ENCODE measurements around the gene PUS1.

PUS1 gene

GRCh38 chr12:131986910-131987309 lies 57.8 kb downstream of the PUS1 start:
- no peak overlapping the region for H3K4me3 ChIP-seq (ENCODE audit: low read depth, low read length)
- no peak for TF ChIP-seq CTCF (IDR thresholded peaks at IDR 0.05; ENCODE audit: low read depth, low read length, missing control alignments)
- no peak for DNase-seq (ENCODE audit: low read depth)
- in situ Hi-C loops (cut with HindIII; ENCODE audit: low sequenced_read_pairs) = loop anchor here (5.0 kb wide), 1 partner anchor 100 kb away; no protein-coding TSS in a partner anchor

GRCh38 chr12:131987552-131987951 lies 58.5 kb downstream of the PUS1 start:
- no peak for TF ChIP-seq CTCF (IDR thresholded peaks at IDR 0.05; ENCODE audit: low read depth, low read length, missing control alignments)
- in situ Hi-C loops (cut with HindIII; ENCODE audit: low sequenced_read_pairs) = loop anchor here (5.0 kb wide), 1 partner anchor 100 kb away; no protein-coding TSS in a partner anchor
- DNase-seq (ENCODE audit: low read depth) = no peak
- H3K4me3 ChIP-seq (ENCODE audit: low read depth, low read length) = no peak overlapping the region

- TF ChIP-seq CTCF (IDR thresholded peaks at IDR 0.05; ENCODE audit: low read depth, low read length, missing control alignments) = no peak
- in situ Hi-C loops (cut with HindIII; ENCODE audit: low sequenced_read_pairs) = loop anchor here (5.0 kb wide), 1 partner anchor 101 kb away; no protein-coding TSS in a partner anchor
- H3K4me3 ChIP-seq (ENCODE audit: low read depth, low read length) = no peak overlapping the region
- no peak for DNase-seq (ENCODE audit: low read depth)
Measured at GRCh38 chr12:131988054-131988796, 59.1 kb downstream of the PUS1 start.

- DNase-seq (ENCODE audit: low read depth) = no peak
- in situ Hi-C loops (cut with HindIII; ENCODE audit: low sequenced_read_pairs) = loop anchor here (5.0 kb wide), 1 partner anchor 102 kb away; no protein-coding TSS in a partner anchor
- TF ChIP-seq CTCF (IDR thresholded peaks at IDR 0.05; ENCODE audit: low read depth, low read length, missing control alignments) = no peak
- no peak overlapping the region for H3K4me3 ChIP-seq (ENCODE audit: low read depth, low read length)
Measured at GRCh38 chr12:131989021-131989420, 59.9 kb downstream of the PUS1 start.

GRCh38 chr12:131990066-131990979 lies 61.2 kb downstream of the PUS1 start:
- peak; percentile 63 for DNase-seq (ENCODE audit: low read depth)
- in situ Hi-C loops (cut with HindIII; ENCODE audit: low sequenced_read_pairs) = no loop called here
- no peak for TF ChIP-seq CTCF (IDR thresholded peaks at IDR 0.05; ENCODE audit: low read depth, low read length, missing control alignments)
- peak overlapping the region; percentile 1 for H3K4me3 ChIP-seq (ENCODE audit: low read depth, low read length)

GRCh38 chr12:131990980-131991305 lies 61.9 kb downstream of the PUS1 start:
- TF ChIP-seq CTCF (IDR thresholded peaks at IDR 0.05; ENCODE audit: low read depth, low read length, missing control alignments) = no peak
- no peak overlapping the region for H3K4me3 ChIP-seq (ENCODE audit: low read depth, low read length)
- no peak for DNase-seq (ENCODE audit: low read depth)
- in situ Hi-C loops (cut with HindIII; ENCODE audit: low sequenced_read_pairs) = no loop called here
